ENCODE measurements around the gene IGSF11.
"Not testable (repeated sequence)": the region's sequence is repeated elsewhere in the genome, so short reads cannot be mapped to it uniquely, and the experiment has no call there.

Gene IGSF11

GRCh38 chr3:118988198-118989130 lies 46.2 kb downstream of the IGSF11 start:
- no peak for DNase-seq

GRCh38 chr3:118987477-118987876 lies 47.2 kb downstream of the IGSF11 start:
- no peak for DNase-seq

- no peak for DNase-seq
These were observed 47.9 kb downstream of the IGSF11 start for GRCh38 chr3:118986734-118987133.

- no peak for DNase-seq
These were observed 49.9 kb downstream of the IGSF11 start for GRCh38 chr3:118984699-118985098.

- no peak for DNase-seq
These were observed 53.0 kb downstream of the IGSF11 start for GRCh38 chr3:118981494-118982134.

GRCh38 chr3:118980832-118981231 lies 53.8 kb downstream of the IGSF11 start:
- no peak for DNase-seq

- DNase-seq: no peak
These were observed 56.3 kb downstream of the IGSF11 start for GRCh38 chr3:118978393-118978758.

GRCh38 chr3:118977671-118978392 lies 56.8 kb downstream of the IGSF11 start:
- DNase-seq: no peak

- no peak for DNase-seq
These were observed 57.5 kb downstream of the IGSF11 start for GRCh38 chr3:118977118-118977517.

GRCh38 chr3:118975476-118975875 lies 59.2 kb downstream of the IGSF11 start:
- DNase-seq: not testable (repeated sequence)

GRCh38 chr3:118974356-118975097 lies 60.1 kb downstream of the IGSF11 start:
- DNase-seq: no peak

GRCh38 chr3:118973050-118973449 lies 61.6 kb downstream of the IGSF11 start:
- DNase-seq: no peak

GRCh38 chr3:118970819-118971218 lies 63.8 kb downstream of the IGSF11 start:
- no peak for DNase-seq

GRCh38 chr3:118968640-118969039 lies 66.0 kb downstream of the IGSF11 start:
- DNase-seq: no peak

GRCh38 chr3:118968111-118968510 lies 66.5 kb downstream of the IGSF11 start:
- no peak for DNase-seq

- no peak for DNase-seq
These were observed 67.9 kb downstream of the IGSF11 start for GRCh38 chr3:118966700-118967099.

GRCh38 chr3:118963711-118964110 lies 70.9 kb downstream of the IGSF11 start:
- no peak for DNase-seq

GRCh38 chr3:118960876-118961450 lies 73.7 kb downstream of the IGSF11 start:
- DNase-seq: no peak

GRCh38 chr3:118955914-118956556 lies 78.6 kb downstream of the IGSF11 start:
- no peak for DNase-seq

- DNase-seq: no peak
These were observed 83.6 kb downstream of the IGSF11 start for GRCh38 chr3:118951089-118951488.

- DNase-seq: no peak
These were observed 85.4 kb downstream of the IGSF11 start for GRCh38 chr3:118949113-118949760.
